Measurements from ENCODE around the gene LY6G5B. TPM values are rescaled to one million over a fixed set of nuclear protein-coding genes. Genes with fewer than 3 reads are reported as not detected.
"Not testable (repeated sequence)": the region's sequence is repeated elsewhere in the genome, so short reads cannot be mapped to it uniquely, and the experiment has no call there.

Gene LY6G5B
- total RNA-seq, 2 experiments from 2014 or later = 18.1 to 20.1 TPM

DNA sequence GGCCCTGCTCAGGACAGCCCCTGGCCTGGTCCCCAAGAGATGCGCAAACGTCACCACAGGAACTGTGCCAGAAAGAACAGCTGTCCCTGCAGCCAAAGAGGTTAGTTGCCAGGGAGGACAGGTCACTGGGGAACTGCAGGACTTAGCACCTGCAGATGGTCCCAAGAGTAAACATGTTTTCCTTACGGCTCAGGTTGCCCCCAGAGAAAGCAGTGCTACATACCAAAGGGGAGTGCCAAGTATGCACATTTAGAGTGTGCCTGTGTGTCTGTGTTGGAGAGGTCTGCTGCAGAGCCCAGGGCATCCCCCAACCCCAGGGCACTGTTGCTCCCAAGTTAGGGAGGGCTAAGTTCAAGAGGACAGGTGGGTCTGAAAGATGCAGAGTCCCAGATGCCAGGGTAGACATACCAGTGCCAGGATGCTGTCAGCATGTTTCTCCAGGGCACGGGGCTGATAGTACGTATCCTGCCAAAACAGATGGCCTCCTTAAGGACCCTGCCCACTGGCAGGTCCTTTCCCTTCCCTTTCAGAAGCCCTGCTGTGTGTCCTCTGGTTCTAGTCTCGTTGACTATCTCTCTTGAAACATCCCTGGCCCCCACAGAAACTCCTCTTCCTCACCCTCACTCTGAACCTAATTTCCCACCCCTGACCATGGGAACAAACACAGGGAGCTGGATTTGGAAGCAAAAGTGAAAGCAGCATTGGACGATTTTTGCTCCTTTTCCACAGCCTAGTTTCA is 32.1 kb downstream of the LY6G5B start:
- ChIA-PET POLR2A (no interaction called here), CTCF (interaction anchor here (0.6 to 1.8 kb wide), 3 partner anchors 18 to 162 kb away, joined by 3 to 4 read pairs (median 3); no protein-coding TSS in a partner anchor)

DNA sequence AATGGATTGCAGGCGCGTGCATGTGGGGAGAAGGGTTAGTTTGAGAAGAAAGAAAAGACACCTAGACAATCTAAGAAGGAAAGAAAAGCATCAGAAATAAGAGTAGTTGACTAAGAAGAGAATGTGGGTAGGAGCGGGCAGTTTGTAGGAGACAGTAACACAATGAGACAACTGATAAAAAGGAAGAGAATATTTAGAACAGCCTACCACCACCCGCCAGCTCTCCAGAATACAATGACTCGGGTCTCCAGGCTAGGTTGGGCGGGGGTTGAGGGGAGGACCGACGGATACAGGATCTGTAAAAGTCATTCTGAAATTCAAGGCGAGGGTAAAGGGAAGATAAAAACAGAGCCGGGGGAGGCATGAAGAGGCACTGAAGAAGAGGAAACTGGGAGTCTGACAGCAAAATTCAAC is 32.6 kb downstream of the LY6G5B start:
- POLR2A ChIA-PET = interaction anchor here (1.1 kb wide), 1 partner anchor 160 kb away, joined by 3 read pairs; the partner anchor contains the start of gene NEU1
- CTCF ChIA-PET = interaction anchor here (1.4 to 2.1 kb wide), 3 partner anchors 18 to 78 kb away, joined by 3 to 5 read pairs (median 4); partner anchors contain the start of gene LY6G5C

DNA sequence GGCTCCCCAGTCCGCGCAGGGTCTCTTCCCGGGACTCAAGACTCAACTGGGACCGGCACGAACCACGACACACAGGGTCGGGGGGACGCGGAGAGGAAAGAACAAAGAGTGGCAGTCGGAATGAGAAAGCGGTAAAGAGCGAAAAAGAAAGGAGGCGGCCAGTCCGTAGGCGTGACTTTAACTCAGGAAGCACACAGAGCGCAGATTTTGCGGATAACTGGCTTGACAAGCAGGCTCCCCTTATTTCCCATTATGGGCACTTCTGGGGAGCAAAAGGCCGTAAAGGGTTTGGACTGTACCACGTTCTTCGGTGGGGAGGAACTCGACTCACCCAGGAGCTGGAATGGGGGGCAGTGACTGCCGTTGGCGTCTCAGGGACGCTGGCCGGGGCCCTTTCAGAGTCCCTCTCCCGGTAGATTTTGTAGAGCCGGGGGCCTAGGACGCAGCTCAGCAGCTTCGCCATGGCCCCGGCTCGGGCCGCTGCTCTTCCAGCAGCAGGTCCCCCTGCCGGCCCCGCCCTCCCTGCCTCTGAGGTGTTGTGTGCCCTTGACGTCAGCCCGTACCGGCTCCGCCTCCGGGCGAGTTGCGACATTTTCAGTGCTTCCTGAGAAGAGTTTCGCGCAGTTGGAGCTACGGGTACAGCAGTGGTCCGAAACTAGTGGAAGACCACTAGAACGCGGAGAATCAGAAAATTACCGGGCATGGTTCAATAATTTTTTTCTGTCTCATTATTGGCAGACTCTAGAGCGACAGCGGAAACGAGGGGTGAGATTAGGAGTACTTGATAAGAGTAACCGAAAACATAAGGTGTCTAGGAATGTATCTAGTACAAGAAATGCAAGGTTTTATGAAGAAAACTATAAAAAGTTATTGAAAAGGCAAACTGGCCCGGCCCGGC is 33.3 kb downstream of the LY6G5B start, which contains the start of gene ABHD16A:
TSS of gene ABHD16A (minus strand) at position 506 of the 898 bp plus-strand sequence. CDS start at position 463, 43 bp downstream.
- ChIA-PET CTCF (interaction anchor here (1.0 to 2.1 kb wide), 5 partner anchors 16 to 125 kb away, joined by 3 to 5 read pairs (median 3); partner anchors contain the start of genes HSPA1B and LY6G5C), POLR2A (interaction anchor here (0.5 to 1.3 kb wide), 6 partner anchors 9 to 160 kb away, joined by 3 to 6 read pairs (median 3); partner anchors contain the start of genes BAG6, GPANK1, HSPA1B and NEU1)

DNA sequence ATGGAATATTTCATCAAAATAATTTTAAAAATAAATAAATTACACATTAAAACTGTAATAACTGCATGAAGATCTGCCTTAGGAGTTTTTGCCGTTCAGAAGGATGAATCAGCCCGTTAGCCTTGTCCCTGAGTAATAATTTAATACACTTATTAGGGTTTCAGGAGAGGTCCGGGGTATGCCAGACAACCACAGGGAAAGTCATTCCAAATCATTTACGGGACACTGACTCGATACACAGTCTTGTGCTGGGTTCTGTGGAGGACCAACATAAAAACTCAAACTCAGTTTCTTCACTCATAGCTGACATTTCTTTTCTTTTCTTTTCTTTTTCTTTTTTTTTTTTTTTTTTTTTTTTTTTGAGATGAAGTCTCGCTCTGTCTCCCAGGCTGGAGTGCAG is 36.2 kb downstream of the LY6G5B start:
- ChIA-PET POLR2A (no interaction called here), CTCF (no interaction called here)

DNA sequence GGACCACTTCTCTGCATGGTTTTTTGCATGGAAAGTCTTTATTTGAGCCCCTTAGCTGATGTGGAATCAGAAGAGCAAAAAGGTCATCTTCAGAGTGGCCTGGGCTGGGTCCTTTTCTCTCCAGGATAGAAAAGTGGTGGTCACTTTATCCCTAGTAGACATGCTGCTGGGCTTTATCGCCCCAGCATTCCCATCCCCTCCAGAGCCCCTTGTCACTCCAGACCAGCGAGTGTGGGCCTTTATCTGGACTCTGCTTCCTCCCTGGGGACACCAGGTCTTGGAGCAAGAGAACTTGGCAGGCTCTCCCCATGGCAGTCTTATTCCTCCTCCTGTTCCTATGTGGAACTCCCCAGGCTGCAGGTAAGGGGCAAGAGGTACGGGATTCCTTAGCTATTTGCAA is 36.8 kb downstream of the LY6G5B start, which contains the start of gene LY6G6F:
TSS of gene LY6G6F (plus strand) at position 268 of the 400 bp plus-strand sequence. CDS start at position 309, 41 bp downstream.
- POLR2A ChIA-PET = no interaction called here
- CTCF ChIA-PET = no interaction called here

DNA sequence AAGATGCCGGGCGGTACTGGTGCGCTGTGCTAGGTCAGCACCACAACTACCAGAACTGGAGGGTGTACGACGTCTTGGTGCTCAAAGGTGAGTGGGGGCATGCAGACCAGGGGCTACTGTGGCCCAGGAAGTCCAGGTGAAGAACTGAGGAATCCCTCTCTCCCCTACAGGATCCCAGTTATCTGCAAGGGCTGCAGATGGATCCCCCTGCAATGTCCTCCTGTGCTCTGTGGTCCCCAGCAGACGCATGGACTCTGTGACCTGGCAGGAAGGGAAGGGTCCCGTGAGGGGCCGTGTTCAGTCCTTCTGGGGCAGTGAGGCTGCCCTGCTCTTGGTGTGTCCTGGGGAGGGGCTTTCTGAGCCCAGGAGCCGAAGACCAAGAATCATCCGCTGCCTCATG is 37.9 kb downstream of the LY6G5B start:
- ChIA-PET POLR2A (no interaction called here), CTCF (no interaction called here)

DNA sequence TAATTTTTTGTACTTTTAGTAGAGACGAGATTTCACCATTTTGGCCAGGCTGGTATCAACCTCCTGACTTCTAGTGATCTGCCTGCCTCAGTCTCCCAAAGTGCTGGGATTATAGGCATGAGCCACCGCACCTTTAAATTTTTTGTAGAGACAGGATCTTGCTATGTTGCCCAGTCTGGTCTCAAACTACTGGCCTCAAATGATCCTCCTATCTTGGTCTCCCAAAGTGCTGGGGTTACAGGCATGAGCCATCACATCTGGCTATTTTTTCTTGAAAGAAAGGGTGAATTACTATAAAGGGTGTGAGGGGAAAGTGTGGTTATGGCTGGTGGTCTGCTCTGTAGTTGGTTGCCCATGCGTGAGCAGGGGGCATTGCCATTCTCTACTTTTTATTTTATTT is 38.4 kb downstream of the LY6G5B start:
- ChIA-PET POLR2A (no interaction called here), CTCF (interaction anchor here (0.8 kb wide), 1 partner anchor 59 kb away, joined by 4 read pairs; no protein-coding TSS in a partner anchor)

DNA sequence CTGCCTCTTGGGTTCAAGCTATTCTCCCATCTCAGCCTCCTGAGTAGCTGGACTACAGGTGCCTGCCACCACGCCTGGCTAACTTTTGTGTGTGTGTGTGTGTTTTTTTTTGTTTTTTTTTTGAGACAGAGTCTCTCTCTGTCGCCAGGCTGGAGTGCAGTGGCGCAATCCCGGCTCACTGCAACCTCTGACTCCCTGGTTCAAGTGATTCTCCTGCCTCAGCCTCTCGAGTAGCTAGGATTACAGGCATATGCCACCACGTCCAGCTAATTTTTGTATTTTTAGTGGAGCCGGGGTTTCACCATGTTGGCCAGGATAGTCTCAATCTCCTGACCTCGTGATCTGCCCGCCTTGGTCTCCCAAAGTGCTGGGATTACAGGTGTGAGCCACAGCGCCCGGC is 39.4 kb downstream of the LY6G5B start:
- CTCF ChIA-PET = interaction anchor here (0.7 kb wide), 1 partner anchor 87 kb away, joined by 3 read pairs; no protein-coding TSS in a partner anchor
- POLR2A ChIA-PET = not testable (repeated sequence)

DNA sequence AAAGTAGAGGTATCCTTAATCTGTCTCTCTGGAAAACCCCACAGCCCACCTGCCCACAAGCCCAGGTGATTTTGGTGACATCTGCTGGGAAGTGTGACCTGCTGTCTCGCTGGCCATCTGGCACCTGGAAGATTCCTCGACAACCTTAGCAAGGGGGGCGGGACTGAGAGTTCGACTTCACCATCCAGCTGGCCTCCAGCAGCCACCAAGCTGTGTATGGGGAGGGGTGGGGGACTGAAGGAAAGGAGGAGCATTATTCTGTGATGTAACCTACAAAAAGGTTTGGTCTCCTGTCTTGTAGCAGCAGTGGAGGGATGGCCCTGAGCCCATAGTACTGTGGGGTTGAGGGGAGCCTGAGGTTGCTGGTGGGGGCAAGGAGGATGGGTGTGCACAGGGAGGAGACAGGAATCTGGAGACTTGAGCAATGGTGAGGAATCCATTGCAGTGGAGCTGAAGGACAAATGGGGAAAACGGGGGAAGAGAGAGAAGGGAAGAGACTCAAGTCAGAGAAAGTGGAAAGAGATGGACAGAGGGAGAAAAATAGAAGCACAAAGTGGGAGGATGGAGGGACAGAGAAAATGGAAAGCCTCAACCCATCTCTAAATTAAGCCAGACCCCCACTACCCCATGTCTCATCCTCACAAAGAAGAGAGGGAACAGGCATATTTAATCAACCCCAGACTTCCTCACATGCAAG is 40.9 kb downstream of the LY6G5B start:
- ChIA-PET POLR2A (no interaction called here), CTCF (interaction anchor here (0.8 to 1.5 kb wide), 2 partner anchors 30 to 164 kb away, joined by 3 to 4 read pairs; partner anchors contain the start of gene ATP6V1G2)

DNA sequence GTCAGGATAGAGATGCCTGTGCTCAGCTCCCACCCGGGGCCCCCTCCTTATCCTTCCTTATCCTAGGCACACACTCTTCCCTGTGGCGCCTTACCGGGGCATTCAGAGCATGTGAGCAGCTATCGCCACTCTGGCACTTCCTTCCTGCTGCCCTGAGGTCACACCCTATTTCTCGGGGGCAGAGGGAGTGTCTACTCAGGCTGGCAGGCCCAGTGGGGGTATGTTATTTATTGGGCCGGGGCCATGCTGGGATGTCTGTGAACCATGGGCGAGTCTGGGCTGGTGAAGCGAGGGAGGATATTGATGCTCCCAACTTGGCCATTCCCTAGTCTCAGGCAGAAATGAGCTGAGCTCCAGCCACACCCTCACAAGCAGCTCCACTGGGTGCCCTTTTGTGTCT is 41.5 kb downstream of the LY6G5B start:
- POLR2A ChIA-PET = no interaction called here
- CTCF ChIA-PET = interaction anchor here (1.5 kb wide), 1 partner anchor 29 kb away, joined by 3 read pairs; no protein-coding TSS in a partner anchor

DNA sequence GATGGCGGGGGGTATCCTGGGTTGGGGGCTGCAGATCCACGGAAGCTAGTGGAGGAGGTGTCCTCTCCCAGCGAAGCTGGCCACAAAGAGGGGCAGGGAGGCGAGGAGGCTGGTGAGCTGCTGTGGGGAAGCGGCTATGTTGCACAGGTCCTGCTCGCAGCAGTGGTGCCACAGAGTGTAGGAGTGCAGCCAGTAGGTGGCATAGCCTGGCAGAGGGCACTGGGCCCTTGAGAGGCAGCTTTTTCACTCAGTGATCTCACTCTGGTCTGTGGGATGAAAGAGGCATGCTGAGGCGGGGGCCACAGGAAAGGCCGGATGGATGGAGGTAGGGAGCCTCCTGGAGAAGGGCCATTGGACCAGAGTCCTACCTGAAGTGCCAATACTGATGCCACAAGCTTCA is 42.5 kb downstream of the LY6G5B start:
- POLR2A ChIA-PET = no interaction called here
- CTCF ChIA-PET = no interaction called here

DNA sequence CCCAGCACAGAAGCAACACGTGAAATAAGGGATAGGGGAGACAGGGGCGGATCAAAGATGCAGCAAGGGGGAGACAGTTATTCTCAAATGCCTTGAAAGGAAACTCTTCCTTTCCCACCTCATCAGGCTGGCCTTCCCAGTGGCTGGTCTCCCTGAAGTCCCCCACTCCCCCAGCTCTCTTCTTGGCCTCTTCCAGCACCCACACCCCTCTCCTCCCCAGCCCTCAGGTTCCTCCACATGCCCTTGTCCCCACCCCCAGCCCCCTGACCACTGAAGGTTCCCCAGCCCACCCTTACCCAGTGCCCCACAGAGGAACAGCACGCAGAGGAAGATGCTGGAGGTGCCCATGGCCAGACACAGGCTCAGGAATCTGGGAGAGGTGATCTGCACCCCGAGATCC is 43.7 kb downstream of the LY6G5B start:
- ChIA-PET CTCF (interaction anchor here (1.3 to 2.9 kb wide), 2 partner anchors 17 to 56 kb away, joined by 4 to 7 read pairs; no protein-coding TSS in a partner anchor), POLR2A (no interaction called here)

DNA sequence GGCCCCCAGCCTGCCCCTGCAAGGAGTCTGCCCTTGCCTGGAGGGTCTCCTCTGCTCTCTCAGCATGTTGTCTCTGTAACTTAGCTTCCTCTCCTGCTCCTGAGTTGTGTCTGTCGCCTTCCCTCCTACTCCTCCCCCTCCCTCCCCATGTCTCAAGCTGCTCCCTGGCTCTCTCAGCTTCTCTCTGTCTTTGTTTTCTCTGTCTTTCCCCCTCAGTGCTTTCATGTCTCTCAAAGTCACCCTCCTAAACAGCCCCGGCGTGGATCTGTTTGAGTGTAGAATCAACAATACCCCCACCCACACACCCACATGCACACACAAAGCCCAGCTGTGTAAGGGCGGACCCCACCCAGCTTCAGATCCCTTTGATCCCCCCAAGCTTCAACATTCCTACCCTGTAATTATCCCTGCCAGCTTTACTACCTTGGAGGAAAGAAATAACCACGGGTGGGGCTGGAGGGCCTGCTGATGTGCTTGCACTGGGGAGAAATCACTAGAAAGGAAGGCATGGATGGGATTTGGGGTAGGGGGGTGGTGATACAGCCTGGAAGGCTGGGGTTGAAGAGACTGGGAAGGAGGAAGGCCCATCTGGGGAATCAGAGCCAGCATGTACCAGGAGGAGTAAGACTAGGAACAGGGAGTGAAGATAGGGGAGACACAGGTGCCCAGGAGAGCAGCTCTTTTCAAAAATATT is 44.4 kb downstream of the LY6G5B start:
- ChIA-PET POLR2A (no interaction called here), CTCF (interaction anchor here (1.3 to 2.9 kb wide), 2 partner anchors 16 to 55 kb away, joined by 4 to 7 read pairs; no protein-coding TSS in a partner anchor)

DNA sequence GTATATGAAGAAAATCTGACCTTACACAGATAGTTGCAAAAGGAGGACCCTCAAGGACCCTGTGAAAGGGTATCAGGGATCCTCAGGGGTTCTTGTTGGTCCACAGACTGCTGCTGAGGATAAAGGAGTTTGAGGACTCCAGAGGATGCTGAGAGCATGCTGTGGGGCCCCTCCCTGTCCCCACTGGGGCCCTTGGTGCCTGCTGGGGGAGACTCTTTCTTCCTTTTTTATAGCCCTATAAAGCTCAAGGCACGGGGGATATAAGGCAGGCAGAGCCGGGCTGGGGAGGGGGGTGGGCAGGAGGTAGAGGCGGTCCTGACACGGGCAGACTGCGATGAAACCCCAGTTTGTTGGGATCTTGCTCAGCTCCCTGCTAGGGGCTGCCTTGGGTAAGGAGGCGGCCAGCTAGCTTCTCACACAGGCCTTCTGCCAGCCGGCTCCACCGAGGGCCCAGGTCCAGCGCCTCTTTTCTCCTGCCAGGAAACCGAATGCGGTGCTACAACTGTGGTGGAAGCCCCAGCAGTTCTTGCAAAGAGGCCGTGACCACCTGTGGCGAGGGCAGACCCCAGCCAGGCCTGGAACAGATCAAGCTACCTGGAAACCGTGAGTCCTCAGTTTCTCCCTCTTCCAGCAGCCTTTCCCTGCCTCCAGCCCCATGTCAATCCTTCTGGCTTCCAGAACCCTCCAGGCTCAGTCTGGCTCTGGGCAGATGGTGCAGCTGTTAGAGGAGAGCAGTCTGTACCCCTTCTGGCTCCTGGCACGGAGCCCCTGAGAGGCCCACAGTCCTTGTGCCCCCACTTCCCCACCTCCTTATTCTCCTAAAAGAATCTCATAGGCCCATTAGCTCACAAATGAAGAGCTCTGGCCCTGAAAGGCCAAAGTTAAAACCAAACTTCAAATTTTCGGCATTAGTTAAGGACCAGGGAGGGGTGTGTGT is 45.5 kb downstream of the LY6G5B start, which contains the start of gene LY6G6D:
TSS of gene LY6G6D (plus strand) at position 327 of the 937 bp plus-strand sequence. CDS start at position 335, 8 bp downstream.
- ChIA-PET CTCF (interaction anchor here (0.9 to 2.9 kb wide), 2 partner anchors 15 to 75 kb away, joined by 3 to 7 read pairs; no protein-coding TSS in a partner anchor), POLR2A (no interaction called here)

DNA sequence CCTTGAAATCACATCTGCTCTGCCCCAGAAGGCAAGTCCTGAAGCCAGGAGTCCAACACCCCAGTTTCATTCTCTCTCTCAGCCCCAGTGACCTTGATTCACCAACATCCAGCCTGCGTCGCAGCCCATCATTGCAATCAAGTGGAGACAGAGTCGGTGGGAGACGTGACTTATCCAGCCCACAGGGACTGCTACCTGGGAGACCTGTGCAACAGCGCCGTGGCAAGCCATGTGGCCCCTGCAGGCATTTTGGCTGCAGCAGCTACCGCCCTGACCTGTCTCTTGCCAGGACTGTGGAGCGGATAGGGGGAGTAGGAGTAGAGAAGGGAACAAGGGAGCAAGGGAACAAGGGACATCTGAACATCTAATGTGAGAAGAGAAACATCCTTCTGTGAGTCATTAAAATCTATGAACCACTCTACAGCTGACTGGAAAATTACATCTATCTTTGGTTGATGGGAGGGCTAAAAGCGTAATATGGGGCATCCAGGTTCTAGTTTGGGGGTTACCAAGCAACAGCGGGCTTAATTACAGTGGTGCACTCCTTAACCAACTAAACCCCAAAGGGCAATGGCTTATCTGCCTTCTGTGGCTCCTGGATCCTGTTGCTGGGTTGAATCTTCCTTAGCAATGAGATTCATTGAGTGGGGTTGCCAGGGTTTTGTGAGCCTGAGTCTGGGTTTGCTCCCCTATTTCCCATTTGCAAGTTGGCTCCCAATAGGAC is 47.9 kb downstream of the LY6G5B start:
- CTCF ChIA-PET = no interaction called here

DNA sequence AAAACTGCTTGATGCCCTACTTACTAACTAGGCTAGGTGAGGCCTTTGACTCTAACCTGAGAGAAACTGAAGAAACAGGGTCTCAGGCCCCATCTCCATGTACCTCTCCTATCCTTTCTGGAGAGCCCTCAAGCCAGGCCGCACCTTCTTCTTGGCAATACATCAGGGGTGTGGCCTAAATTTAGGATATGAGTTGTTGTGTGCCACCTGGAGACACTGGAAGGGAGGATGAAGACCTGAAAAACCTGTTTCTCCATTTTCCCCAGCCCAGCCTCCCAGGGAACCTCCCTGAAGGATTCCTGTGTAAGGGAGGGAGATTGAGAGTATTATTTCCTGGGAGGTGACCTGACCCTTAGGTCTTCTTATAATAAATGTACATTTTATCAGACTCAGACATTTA is 48.5 kb downstream of the LY6G5B start:
- CTCF ChIA-PET = no interaction called here
- POLR2A ChIA-PET = no interaction called here

More for the DNA sequence above, 47.9 kb downstream of the LY6G5B start:
- POLR2A ChIA-PET = no interaction called here

DNA sequence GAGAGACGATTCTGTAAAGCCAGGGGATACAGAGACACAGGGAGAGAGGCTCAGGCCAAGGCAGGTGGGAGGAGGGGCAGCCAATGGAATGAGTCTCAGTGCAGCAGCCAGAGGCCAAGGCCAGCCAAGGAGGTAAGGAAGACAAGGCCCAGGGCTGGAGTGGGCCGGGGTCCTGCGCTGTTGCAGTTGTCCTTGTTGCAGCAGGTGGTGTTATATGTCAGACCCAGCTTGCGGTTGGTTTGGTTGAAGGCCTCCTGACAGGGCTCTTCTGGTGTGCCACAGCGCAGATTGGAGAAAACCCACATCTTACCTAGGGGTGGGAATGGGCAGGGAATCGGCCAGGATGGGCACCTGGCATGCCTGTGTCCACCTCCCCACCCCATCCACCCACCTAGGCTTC is 49.2 kb downstream of the LY6G5B start:
- ChIA-PET CTCF (interaction anchor here (0.8 kb wide), 1 partner anchor 15 kb away, joined by 3 read pairs; the partner anchor contains the start of gene ABHD16A), POLR2A (no interaction called here)
